AG09319 (cell line): ENCODE results near the gene ACP7.

Experiments
- DNase-seq: peaks from one replicate; pipeline ENCODE4 v3.0.0-alpha.2; 2010; ENCODE audit warnings: low read depth; ENCODE audit errors: extremely low read depth
- CTCF ChIP-seq: IDR thresholded peaks from 2 replicates; pipeline ENCODE4 v1.5.1; 2011; ENCODE audit warnings: low read depth, mild to moderate bottlenecking, inconsistent platforms, low read length, moderate library complexity

Gene ACP7

GRCh38 chr19:39157275-39157996 is 73.3 kb downstream of the ACP7 start:
- no peak for DNase-seq

GRCh38 chr19:39157997-39158389 is 73.8 kb downstream of the ACP7 start:
- no peak for DNase-seq
- no peak for TF ChIP-seq CTCF

More at GRCh38 chr19:39157275-39157996, 73.3 kb downstream of the ACP7 start:
- no peak for TF ChIP-seq CTCF

- TF ChIP-seq CTCF: no peak
- DNase-seq: no peak
These were observed 74.6 kb downstream of the ACP7 start for GRCh38 chr19:39158646-39159260.

- DNase-seq: peak; percentile 16
- no peak for TF ChIP-seq CTCF
These were observed 76.3 kb downstream of the ACP7 start for GRCh38 chr19:39160523-39160861.
